Measurements from ENCODE around the gene PSG5. TPM values are rescaled to one million over a fixed set of nuclear protein-coding genes. Genes with fewer than 3 reads are reported as not detected.
A peak's percentile ranks its signal among the peaks of the same experiment; 100 is the strongest.
"Not testable (repeated sequence)": the region's sequence is repeated elsewhere in the genome, so short reads cannot be mapped to it uniquely, and the experiment has no call there.

Gene PSG5
- total RNA-seq, 1 experiment from 2014 or later = 4.7 TPM

DNA sequence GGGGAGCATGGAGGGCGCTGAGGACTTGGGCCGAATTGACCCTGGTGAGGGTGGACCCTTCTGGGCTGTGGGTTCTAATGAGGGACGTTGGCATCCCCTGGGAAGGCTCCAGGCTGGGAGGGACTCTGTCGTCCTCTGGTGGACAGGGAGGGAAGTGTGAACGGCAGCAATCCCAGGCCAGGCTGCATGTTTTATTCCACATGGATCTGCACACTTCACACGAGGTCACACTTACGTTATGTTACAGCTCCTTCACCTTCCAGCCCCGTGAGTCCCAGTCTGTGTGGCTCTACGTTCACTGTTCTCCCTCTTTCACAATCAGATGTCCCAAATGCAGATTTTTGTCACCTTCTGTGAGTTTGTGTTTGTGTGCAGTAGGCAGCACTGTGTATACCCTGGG lies 1.8 kb upstream of the PSG5 start:
- not testable (repeated sequence) for DNase-seq (ENCODE audit: low spot score)

GRCh38 chr19:43181869-43182771 lies 4.2 kb downstream of the PSG5 start:
- peak; percentile 52 for DNase-seq (ENCODE audit: low spot score)

DNA sequence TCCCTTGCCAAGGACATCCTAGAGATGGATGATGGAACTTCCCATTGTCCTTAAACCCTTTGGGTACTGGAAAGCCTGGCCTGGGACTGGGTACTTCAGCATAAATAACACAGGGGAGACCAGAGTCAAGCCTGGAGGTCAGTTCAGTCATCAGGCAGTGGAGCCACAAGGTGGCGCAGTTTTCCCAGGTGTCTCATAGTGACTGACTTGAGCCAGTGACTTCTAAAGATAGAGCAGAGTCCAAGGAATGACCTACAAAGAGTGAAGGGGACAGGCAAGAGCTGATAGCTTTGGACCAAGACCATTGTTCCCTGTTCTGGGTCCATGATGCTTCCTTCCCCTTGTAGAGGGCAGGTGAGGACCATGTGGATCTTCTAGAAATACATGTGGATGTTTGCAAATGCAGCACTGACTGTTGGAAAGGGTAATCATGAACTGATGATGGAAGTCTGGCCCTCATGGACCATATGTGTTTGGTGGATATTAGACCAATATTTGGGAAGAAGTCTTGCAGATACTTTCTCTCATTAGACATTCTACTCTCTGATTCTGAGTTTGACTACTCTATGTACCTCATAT lies 6.7 kb downstream of the PSG5 start:
- not testable (repeated sequence) for DNase-seq (ENCODE audit: low spot score)

GRCh38 chr19:43178577-43178976 lies 7.8 kb downstream of the PSG5 start:
- not testable (repeated sequence) for DNase-seq (ENCODE audit: low spot score)

DNA sequence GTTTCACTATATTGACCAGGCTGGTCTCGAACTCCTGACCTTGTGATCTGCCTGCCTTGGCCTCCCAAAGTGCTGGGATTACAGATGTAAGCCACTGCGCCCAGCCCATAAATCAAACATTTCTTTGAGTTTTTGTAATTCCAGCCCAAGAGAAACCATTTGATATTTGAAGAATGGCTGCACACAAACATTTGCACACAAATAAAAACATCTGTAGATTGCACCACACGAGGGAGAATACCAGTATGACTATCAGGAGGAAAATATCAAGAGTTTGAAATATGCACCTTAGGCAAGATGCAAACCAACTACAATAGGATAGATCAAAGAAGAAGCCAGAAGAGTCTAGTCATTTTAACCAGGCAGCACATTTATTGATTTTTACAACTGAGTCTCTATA lies 20.4 kb downstream of the PSG5 start:
- DNase-seq (ENCODE audit: low spot score) = not testable (repeated sequence)

DNA sequence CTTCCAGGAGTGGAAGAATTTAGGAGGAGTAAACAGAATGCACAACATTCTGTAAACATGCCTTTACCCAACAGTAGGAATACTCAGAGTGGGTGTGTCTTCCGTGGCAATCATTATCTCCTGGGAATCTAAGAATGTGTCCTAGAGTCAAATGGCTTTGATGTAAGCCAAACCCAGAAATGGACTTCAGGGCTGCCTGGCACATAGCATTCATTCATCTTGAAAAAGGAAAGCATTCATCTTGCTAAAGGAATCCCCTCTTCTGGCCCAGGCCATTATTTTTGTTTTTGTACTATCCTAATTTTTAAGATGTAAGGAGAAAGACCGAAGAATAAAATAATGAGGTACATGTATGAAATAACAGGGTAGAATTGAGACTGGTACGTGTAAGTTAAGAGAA lies 23.2 kb downstream of the PSG5 start:
- DNase-seq (ENCODE audit: low spot score) = not testable (repeated sequence)

GRCh38 chr19:43162261-43162660 lies 24.1 kb downstream of the PSG5 start:
- DNase-seq (ENCODE audit: low spot score) = not testable (repeated sequence)

- no peak for DNase-seq (ENCODE audit: low spot score)
Observed at GRCh38 chr19:43152214-43152613, 34.1 kb downstream of the PSG5 start.

DNA sequence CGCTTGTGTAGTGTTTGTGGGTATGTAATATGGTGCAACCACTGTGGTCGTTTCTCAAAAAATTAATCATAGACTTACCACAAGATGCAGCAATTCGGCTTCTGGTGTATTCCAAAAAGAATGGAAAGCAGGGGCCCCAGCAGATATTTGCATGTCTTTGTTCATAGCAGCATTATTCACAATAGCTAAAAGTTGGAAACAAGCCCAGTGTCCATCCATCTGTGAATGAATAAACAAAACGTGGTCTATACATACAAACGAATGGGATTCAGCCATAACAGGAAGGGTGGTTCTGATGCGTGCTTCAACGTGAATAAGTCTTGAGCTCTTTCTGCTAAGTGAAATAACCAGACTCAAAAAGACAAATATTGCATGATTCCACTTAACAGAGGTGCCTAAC lies 36.5 kb downstream of the PSG5 start:
- not testable (repeated sequence) for DNase-seq (ENCODE audit: low spot score)

DNA sequence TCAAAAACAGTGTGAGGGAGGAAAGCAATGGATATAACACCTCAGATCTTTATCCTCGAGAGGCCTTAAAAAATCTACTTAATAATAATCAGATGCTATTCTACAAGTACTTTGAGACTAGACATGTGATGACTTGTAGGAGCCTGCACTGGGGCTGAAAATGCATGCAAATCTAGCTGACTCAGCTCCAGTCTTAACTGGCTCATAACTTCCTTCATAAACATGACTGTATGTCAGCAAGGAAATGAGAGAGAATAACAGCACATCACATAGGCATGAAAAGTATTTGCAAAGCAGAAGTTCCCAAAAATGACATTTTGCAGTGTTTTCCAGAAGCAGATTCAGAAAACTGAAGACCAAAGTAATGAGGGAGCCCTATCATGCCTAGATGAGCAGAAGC lies 38.1 kb downstream of the PSG5 start:
- no peak for DNase-seq (ENCODE audit: low spot score)

- not testable (repeated sequence) for DNase-seq (ENCODE audit: low spot score)
Observed at GRCh38 chr19:43141763-43142162, 44.6 kb downstream of the PSG5 start.

GRCh38 chr19:43132696-43133095 lies 53.6 kb downstream of the PSG5 start:
- DNase-seq (ENCODE audit: low spot score) = no peak

GRCh38 chr19:43131281-43131842 lies 55.0 kb downstream of the PSG5 start:
- not testable (repeated sequence) for DNase-seq (ENCODE audit: low spot score)

DNA sequence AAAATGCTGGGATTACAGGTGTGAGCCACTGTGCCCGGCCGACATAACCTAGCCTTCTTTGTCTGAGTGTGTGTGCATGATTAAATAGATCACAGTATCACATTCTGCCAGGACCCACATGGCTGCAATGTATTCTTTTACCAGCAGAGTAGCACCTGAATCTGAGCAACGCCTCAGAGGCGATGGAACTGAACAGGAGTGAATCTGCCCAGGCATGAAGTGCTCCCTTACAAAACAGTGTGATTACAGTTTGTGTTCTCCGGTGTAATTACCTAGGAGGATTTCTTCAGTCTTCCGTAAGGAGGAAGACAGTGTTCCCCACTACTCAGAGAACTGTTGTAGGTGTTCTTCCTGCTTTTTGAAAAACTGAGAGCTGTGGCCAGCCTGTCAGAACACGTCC lies 57.1 kb downstream of the PSG5 start:
- not testable (repeated sequence) for DNase-seq (ENCODE audit: low spot score)

DNA sequence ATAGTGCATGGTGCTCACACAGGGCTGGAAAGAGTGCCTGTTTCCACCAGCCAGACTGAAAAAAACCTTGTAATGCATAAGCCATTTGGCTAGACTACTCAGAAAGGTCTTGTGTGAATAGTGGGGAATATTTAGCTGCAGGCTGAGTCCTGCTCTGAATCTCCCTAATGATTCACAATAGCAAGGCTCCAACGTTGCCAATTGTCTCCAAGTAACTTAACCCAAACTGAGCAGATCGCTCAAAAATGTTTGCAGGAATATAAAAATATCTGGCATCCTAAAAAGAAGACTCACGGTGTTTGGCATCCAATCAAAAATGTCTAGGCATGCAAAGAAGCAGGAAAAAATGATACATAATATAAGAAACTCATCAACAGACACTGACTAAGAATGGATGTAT lies 59.0 kb downstream of the PSG5 start:
- DNase-seq (ENCODE audit: low spot score) = not testable (repeated sequence)

GRCh38 chr19:43126720-43127119 lies 59.6 kb downstream of the PSG5 start:
- DNase-seq (ENCODE audit: low spot score) = no peak

DNA sequence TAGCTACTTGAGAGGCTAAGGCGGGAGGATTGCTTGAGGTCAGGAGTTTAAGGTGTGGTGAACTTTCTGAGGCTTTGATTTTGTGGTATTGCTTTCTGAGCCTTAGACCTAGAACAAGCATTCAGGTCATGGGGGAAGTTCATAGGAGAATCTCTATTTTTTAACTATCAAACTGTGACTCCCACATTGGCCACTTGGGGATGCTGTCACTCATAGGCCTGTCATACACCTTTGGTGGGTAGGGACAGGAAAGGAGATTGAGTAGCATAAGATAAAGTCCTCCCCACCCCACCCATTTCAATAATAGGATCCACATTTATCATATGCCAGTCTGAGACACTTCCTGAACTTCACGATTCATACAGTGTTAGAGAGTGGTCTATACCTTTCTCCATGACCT lies 62.0 kb downstream of the PSG5 start:
- DNase-seq (ENCODE audit: low spot score) = no peak

GRCh38 chr19:43120433-43121026 lies 65.8 kb downstream of the PSG5 start:
- DNase-seq (ENCODE audit: low spot score) = not testable (repeated sequence)

DNA sequence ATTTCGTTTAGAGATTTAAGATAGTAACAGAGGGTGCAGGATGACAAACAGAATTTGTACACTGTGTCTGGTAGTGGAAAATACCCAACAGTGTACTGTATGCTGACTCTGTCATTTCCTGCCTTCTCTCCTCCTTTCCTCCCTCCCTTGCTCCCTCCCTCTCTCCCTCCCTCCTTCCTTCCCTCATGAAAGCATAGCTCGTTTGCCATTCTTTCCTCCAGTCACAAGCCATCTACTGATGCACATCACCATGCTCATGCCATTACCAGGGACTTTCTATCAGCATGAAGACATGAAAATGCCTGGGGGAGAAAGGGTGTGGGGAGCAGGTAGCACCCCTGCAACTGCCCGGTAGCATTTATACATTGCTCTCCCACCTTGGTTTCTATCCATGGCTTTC lies 66.8 kb downstream of the PSG5 start:
- peak; percentile 11 for DNase-seq (ENCODE audit: low spot score)

Data from H4 (cell line).